Mammary epithelial cell (primary cell): ENCODE results near the gene TNFRSF14.
A peak's percentile ranks its signal among the peaks of the same experiment; 100 is the strongest.

Experiments used
- EZH2 ChIP-seq: IDR thresholded peaks from 2 replicates; pipeline ENCODE4 v1.6.1; 2012; ENCODE audit warnings: low read length, inconsistent platforms, borderline replicate concordance
- TF ChIP-seq, protein P1 (sequence below), 2 donors: IDR thresholded peaks in 1 of 2; conservative IDR thresholded peaks in 1 of 2; 2 replicates each; pipeline ENCODE4 v1.5.1; 2011 to 2012; ENCODE audit warnings: inconsistent platforms in 2 of 2, low read length in 2 of 2, mild to moderate bottlenecking in 2 of 2, control low read depth in 1 of 2, low read depth in 1 of 2; ENCODE audit not compliant: insufficient read depth in 1 of 2; ENCODE audit errors: extremely low read depth in 1 of 2

DNA sequence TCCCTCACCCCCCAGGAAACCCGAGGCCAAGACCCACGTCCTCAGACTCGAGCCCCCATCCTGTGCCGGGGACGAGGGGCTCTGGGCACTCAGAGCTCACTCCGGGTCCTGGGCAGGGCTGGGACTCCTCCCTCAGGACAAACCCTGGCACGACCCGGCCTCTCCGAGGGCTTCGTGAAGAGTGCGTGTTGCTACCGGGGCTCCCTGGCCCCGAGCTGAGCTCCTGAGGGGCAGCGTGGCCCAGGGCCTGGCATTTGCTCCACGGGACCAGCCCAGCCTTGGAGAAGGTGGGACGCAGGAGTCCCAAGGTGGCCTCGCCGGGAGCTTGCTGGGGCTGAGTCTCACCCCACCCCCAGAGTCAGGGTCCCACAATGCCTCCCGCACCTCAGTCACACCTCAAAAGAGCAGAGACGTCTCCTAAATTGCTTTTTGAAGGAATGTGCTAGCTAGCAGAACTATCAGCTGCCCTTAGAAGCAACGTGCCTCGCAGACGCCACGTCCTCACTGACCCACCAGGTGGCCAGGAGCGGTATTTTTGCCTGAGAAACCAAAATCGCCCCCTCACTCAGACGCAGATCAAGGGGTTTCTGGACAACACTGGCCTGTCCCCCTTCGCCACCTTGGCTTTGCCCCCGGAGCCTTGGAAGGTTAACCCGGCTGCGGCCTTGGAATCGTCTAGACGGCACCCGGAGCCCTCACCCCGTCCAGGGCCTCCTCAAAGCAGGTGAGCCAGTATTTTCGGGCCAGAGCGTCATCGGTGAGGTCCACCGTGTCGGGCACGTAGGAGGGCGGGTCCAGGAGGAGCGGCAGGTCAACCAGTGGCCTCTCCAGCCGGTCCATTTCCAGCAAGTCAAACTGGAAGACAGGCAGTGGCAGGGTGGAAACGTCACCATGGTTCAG is 41.1 kb upstream of the TNFRSF14 start:
- TF ChIP-seq, protein P1, sequence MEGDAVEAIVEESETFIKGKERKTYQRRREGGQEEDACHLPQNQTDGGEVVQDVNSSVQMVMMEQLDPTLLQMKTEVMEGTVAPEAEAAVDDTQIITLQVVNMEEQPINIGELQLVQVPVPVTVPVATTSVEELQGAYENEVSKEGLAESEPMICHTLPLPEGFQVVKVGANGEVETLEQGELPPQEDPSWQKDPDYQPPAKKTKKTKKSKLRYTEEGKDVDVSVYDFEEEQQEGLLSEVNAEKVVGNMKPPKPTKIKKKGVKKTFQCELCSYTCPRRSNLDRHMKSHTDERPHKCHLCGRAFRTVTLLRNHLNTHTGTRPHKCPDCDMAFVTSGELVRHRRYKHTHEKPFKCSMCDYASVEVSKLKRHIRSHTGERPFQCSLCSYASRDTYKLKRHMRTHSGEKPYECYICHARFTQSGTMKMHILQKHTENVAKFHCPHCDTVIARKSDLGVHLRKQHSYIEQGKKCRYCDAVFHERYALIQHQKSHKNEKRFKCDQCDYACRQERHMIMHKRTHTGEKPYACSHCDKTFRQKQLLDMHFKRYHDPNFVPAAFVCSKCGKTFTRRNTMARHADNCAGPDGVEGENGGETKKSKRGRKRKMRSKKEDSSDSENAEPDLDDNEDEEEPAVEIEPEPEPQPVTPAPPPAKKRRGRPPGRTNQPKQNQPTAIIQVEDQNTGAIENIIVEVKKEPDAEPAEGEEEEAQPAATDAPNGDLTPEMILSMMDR (conservative IDR thresholded peaks at IDR 0.05 in 1 of 2, IDR thresholded peaks at IDR 0.05 in 1 of 2; ENCODE audit: extremely low read depth in 1 of 2, insufficient read depth in 1 of 2, low read depth in 1 of 2, low read length in 2 of 2), result peak in 1 of 2 donors; percentile 14
- no peak for TF ChIP-seq EZH2
